ENCODE data around the gene CCNT1.

DNA sequence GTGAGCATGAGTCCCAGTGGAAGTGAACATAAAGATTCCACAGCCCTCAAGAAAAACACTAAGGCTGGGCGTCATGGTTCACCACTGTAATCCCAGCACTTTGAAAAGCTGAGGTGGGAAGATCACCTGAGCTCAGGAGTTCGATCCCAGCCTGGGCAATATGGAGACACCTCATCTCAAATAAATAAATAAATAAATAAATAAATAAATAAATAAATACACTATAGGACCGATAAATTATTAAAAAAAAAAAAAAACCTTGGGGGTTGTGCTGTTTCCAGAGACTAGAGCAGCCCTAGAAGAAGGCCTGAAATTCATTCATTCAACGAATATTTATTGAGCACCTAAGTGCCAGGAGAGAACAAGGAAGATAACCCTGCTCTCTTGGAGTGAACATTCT is 33.0 kb downstream of the CCNT1 start:
- TF ChIP-seq, protein P1, sequence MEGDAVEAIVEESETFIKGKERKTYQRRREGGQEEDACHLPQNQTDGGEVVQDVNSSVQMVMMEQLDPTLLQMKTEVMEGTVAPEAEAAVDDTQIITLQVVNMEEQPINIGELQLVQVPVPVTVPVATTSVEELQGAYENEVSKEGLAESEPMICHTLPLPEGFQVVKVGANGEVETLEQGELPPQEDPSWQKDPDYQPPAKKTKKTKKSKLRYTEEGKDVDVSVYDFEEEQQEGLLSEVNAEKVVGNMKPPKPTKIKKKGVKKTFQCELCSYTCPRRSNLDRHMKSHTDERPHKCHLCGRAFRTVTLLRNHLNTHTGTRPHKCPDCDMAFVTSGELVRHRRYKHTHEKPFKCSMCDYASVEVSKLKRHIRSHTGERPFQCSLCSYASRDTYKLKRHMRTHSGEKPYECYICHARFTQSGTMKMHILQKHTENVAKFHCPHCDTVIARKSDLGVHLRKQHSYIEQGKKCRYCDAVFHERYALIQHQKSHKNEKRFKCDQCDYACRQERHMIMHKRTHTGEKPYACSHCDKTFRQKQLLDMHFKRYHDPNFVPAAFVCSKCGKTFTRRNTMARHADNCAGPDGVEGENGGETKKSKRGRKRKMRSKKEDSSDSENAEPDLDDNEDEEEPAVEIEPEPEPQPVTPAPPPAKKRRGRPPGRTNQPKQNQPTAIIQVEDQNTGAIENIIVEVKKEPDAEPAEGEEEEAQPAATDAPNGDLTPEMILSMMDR (conservative IDR thresholded peaks at IDR 0.05; ENCODE audit: low read length) = no peak
- no peak for TF ChIP-seq EZH2phosphoT487 (IDR thresholded peaks at IDR 0.05; ENCODE audit: borderline replicate concordance)

Measured in Loucy (cell line).